T1000 (cell line): ENCODE results near the gene PREX1.

Source experiments
- DNase-seq: peaks from one replicate; lab custom pipeline; 2025; ENCODE audit warnings: mixed read lengths; lab: John Stamatoyannopoulos, UW

PREX1 gene

DNA sequence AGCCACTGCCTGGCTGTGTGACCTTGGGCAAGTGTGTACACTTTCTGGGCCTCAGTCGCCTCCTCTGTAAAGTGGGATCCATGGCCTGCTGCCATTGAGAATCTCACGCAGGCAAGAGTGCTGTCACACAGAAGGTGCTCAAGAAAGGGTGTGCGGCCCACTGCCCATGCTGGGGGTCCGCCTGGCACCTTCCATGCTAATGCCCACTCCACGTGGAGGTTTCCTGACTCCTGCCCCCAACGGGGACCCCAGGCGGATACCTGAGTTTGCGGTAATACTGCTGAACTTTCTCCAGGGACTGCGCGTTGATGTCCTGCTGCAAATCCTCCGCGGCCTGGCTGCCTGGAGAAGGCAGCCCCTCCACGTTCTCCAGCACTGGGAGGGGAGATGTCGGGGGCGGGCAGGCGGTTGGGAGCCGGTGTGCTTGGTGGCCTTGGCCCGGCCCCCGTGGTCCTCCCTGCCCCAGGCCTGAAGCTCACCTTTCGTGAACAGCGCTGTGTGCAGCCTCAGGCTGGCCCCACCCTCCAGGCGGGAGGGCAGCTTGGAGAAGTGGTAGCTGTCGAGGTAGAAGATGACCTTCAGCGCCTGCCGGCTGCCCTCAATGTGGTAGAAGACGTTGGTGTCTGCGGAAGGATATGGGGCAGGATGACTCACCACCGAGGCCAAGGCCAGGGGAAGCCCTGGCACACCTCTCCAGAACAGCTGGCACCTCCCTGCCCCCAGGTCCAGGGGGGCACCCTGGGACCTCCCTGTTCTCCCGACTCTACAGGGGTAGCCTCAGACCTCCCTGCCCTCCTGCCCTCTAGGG, 195.6 kb downstream of the PREX1 start:
- no peak for DNase-seq

GRCh38 chr20:48631114-48632016, 196.4 kb downstream of the PREX1 start:
- no peak for DNase-seq

- DNase-seq = no peak
These were observed 197.3 kb downstream of the PREX1 start for GRCh38 chr20:48630342-48631075.

- DNase-seq = no peak
These were observed 197.9 kb downstream of the PREX1 start for GRCh38 chr20:48629960-48630315.

GRCh38 chr20:48629069-48629959, 198.5 kb downstream of the PREX1 start:
- DNase-seq = no peak

DNA sequence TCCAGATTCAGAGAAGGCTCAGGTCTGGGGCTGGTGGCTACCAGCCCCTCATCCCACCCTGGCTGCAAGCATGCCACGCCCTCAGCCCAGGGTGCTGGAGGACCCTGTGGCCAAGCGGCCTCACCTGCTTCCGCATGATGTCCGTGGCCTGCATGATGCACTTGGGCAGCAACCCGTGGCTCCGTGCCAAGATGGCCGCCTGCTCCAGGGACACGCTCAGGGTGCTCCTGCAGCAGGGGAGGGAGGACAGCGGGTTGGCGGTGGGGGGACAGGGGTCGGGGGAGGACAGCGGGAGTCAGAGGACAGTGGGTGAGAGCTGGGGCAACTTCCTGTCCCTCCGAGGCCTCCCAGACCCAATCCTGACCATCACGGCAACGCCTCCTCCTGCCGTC, 200.1 kb downstream of the PREX1 start:
- DNase-seq = no peak

DNA sequence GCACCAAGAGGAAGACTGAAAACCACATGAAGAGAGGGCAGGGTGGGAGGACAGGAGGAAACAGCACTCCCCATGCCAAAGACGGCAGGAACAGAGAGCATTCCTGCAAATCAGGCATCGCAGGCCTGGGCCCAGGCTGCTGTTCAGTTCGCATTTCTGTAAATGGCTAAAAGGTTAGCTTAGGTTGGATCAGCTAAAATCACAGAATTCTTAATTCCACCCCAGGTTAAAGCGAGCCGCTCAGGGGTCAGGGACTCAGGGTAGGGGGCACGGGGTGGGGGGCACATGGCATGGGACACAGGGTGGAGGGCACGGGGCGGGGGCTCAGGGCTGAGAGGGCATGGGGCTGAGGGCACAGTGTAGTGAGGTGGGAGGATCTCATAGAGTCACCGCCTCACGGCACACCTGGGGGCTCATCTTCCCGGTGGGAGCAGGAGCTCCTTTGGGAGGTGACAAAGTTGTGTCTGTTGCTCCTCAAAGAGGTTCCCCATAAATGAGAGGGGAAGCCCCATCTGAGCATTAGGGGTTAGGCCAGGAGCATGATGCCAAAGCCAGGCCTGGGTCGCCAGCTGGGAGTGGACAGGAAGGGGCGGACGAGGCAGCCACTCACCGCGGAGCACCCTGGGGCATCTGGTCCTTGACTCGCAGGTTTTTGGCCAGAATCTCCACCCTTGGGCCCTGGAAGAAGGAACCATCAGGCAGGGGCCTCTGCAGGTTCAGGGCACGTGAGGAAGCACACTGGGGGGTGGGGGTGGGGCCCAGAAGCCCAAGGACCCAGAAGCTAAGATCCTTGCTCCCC, 200.7 kb downstream of the PREX1 start:
- DNase-seq = no peak

- DNase-seq = no peak
These were observed 201.4 kb downstream of the PREX1 start for GRCh38 chr20:48626226-48626937.

DNA sequence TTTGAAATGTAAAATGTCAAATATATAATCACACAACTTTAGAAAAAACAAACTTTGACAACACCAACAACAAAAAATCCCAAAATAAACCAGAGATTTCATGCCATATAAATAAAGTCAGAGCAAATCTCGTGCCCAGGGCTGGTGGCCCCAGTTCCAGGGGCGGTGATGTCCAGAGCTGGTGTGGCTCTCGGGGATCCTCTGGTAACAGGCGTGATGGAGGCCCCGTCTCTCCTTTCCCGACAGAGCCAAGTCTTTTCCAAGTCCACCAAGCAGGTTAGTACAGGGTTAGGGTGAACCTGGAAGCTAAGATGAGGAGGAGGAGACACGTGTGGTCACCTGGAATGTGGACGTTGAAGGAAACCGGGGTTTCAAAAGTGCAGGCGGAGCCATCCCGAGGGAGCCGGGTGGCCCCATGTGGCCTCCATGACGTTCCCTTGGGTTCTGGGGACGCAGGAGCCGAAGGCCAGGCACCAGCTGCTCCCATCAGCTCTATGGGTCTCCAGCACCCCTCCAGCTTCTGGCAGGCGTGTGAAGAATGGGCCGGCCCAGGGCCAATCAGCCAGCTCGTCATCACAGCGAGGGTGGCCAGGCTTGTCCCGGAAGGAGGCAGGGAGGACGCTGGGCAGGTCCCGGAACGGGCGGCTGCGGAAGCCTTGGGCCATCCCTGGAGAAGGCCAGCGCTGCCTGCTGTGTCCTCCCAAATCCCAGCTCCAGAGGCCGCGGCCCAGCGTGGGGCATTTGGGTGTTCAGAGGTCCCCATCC, 202.5 kb downstream of the PREX1 start:
- no peak for DNase-seq

DNA sequence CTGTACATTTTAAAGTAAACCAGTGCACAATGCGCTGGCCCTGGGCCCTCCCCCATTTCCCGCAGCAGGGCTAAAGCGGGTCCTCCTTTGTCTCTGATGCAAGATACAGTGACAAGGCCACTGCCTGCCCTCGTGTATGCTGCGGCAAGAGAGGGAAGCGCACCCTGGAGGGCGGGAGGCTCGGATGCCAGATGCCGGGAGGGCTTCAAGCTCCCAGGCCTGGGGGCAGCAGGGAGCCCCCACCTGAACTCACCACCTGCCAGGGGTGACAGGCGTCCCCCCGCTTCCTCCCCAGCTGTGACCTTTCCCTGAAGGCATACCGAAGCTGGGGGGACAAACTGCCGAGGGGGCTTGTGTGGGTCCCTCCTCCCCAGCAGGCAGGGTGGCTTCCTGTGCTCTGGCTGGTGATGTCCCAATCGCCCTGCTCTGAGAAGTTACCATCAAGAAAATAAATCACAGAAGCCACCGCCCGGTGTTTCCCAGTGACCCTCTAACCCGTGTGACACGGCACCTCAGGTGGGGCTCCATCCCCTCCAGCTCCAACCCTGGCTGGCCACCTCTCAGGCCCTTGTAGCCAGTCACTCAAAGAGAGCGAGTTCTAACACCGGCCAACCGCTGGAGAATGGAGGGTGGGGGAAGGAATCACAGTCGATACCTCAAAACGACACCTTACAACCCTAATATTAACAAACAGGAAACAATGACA, 203.3 kb downstream of the PREX1 start:
- no peak for DNase-seq

DNA sequence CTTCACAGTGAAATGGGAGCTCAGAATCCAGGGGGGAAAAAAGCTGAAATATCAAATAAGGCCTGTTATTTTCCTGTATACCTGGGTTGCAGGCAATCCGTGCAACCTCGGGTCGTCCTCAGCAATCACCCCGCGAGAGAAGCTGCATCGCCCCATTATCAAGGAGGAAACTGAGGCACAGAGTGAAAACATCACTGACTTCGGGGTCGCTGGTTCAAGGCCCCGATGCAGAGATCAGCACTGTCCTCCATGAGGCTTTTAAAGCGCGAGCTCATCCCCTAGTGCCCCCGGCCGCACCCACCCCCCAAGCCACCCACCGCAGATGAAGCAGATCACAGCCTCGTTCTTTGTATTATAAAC, 203.9 kb downstream of the PREX1 start:
- no peak for DNase-seq

DNA sequence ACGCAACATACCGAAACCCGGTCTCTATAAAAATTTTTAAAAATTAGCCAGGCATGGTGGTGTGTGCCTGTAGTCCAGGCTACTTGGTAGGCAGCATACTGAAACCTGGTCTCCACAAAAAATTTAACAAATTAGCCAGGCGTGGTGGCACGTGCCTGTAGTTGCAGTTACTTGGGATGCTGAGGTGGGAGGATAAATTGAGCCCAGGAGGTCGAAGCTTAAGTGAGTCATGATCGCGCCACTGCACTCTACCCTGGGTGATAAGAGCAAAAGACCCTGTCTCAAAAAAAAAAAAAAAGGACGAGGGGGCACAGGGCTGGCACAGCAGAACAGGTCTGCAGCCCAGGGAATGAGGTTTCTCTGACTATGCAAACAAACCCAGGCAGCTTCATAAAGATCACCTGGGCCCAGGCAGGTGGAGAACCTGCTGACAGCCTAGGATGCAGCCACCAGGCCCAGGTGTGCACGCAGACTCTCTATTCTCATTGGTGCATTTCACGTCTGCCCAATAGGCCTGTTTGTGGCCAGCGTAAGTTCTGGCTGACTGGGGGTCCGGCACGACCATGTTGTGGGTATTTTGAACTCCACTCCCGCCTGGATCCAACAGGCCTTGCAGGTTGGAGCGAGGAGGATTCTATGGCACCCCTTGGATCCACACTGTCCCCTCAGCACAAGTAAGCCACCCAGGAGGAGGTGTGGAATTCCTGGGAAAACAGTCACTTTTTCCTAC, 204.5 kb downstream of the PREX1 start:
- no peak for DNase-seq

- DNase-seq = no peak
These were observed 205.4 kb downstream of the PREX1 start for GRCh38 chr20:48622421-48622820.

DNA sequence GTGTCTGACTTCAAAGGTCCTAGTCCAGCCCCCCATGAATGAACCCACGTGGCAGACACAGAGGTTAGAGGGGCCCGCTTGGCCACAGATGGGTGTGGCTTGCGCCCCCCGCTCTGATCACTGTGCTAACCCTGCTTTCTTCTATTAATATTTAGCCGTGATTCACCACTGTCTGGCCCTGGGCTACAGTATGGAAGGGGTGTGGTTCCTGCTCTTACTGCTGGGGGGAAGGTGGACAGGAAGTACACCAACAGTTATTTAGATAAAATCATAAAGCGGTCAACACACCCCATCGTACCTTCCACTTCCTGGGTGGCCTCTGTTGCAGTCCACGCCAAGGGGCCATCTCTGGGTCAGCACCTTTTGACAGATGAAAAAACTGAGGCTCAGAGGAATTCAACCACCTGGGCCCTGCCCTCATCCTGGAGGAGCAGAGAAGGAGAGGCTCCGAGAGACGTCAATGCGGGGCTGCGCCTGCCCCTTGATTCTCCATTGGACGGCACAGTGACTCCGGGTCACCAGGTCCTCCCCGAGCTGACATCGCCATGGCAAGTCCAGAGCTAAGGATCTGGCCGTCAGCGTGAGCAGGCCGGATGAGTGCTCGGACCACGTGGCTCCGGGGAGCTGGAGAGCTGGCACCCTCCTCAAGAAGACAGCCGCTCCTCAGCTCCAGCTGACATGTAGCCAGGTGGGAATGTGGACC, 206.3 kb downstream of the PREX1 start:
- DNase-seq = peak; percentile 68

GRCh38 chr20:48620507-48621375, 207.1 kb downstream of the PREX1 start:
- peak; percentile 93 for DNase-seq

DNA sequence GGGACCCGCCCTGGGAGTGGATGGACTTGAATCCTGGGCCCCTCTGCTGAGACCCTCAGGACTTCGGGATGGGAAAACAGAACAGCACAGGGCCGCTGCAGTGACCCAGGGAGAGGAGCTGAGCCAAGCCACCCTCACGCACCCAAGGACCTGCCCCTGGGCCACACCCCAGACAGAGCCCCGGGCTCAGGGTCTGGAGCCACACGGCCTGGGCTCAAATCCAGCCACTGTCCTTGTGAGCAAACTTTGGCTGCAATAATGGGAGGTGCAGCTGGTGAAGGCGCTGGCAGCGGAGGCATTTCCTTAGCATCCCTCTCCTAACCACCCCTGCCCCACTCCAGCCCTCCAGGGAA, 207.7 kb downstream of the PREX1 start:
- DNase-seq = no peak
